Endothelial cell of hepatic sinusoid (primary cell): ENCODE data around the gene KCNQ1.

Experiments
- in situ Hi-C: cut with HindIII; loops from 2 replicates; pipeline ENCODE4 v1.10.0; 2017; ENCODE audit warnings: low sequenced_read_pairs

Gene KCNQ1

GRCh38 chr11:2423157-2424025, 21.4 kb upstream of the KCNQ1 start:
- in situ Hi-C loops, result no loop called here

GRCh38 chr11:2424811-2425495, 19.9 kb upstream of the KCNQ1 start:
- in situ Hi-C loops, result no loop called here

DNA sequence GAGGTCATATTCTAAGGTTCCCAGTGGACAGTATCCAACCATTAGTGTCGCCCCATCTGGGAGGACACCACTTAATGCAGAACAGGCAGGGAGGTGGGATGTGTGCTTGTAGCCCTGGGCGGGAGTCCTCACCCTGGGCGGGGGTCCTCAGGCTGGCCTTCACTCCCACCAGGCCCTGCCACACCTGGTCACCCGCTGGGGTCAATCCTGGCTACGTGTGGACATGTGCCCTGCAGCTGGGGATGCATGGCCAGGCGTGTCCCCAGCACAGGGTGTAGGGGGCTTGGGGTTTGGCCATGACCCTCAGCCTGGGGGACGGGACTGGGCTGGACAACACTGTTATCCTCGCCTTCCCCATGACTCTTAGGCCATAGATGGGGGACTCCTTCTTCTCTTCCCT, 19.3 kb upstream of the KCNQ1 start:
- in situ Hi-C loops, result no loop called here

DNA sequence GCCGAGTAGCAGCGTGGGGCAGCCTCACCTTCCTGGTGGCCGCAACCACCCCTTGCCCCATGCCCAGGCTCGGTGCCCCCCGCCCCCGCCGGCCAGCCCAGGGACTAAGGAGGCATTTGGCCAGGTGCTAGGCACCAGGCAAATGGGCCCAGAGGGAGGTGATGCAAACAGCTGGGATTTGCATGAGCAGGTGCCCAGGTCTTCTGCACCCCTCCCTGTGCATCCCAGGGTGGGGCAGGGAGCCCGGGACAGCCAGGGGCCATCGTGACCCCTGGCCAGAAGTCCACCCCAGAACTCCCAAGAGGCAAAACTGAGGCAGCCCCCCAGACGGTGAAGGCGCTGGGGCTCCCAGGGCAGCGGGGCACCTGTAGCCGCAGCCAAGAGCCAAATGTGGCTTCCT, 18.6 kb upstream of the KCNQ1 start:
- in situ Hi-C loops, result no loop called here

- in situ Hi-C loops, result no loop called here
Measured at GRCh38 chr11:2426826-2427521, 17.8 kb upstream of the KCNQ1 start.

DNA sequence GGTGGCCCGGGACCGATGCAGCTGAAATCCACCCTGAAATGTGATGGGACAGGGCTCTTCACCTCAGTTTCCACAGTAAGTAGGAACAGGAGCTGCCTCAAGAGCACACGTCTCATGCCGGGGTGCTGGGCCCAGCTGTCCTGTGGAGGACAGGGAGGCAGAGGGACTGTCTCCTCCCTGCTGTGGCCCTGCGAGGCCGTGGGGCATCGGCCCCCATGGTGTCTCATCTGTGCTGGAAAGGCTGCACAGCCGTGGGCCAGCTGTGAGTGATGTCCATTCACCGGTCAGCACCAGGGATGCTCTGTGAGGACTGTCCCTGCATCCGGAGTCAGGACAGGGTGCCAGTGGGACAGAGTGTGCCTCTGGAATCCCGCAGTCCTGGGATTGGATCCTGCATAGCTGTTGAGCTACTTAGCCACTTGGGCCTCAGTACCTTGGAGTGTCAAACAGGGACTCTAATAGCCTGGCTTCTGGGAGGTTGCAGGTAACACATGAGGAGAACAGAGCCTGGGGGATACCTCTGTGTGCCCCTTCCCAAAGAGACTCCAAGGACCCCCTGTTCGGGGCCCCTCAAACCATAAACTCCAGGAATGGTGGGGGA, 17.0 kb upstream of the KCNQ1 start:
- in situ Hi-C loops, result no loop called here

DNA sequence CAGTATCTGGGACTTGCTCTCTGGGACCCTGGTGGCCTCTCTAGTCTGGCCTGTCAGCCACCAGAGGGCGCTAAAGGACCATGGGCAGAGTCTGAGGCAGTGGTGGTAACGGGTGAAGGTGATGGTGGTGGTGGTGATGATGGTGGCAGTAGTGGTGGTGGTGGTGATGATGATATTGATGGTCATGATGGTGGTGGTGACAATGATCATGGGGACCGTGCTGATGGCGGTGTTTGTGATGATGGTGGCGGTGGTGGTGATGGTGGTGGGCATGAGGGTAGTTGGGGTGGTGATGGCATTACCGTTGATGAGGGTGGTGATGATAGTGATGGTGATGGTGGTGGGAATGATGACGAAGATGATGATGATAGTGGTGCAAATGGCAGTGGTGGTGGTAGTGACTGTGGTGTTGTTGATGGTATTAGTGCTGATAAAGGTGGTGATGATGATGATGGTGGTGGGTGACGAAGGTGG, 16.4 kb upstream of the KCNQ1 start:
- in situ Hi-C loops, result no loop called here

DNA sequence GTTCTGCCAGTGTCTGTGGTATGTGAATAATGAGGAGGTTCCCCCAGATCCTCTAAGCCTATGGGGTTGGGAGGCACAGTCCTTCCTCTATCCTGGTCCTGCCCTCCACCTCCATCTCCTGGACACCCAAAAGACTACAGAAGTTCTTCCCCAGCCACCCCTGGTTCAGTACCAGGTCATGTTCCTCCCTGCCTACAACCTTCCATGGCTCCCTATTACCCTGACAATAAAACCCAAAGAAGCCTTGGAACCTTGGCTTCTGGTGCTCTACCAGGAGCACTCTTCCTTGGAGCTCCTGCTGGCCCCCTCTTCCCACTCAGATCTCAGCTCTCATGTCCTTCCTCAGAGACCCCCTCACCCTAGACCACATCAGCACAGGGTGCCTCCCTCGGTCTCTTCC, 13.4 kb upstream of the KCNQ1 start:
- in situ Hi-C loops, result loop anchor here (10.0 kb wide), 2 partner anchors 73 to 247 kb away; no protein-coding TSS in a partner anchor

GRCh38 chr11:2432171-2432621, 12.6 kb upstream of the KCNQ1 start:
- in situ Hi-C loops, result loop anchor here (10.0 kb wide), 2 partner anchors 73 to 247 kb away; no protein-coding TSS in a partner anchor

DNA sequence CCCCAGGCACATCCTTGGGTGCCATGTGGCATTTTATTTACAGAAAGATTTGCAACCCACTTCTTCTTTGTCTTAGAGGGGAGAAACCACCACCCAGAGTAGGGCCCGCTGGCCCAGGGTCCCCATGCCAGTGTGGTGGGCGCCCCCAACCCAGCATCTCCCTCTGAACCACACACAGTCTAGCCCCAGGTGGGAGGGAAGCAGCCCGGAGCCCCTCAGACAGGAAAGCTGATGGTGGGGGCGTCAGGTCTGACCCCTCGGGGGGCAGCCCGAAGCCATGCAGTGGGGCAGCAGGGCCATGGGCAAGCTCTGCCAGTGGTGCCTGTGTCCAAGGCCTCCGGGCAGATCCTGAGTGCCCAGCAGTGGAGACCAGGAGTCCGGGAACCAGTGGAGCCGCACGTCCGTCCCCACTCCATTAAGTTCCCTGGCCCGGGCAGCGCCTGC, 12.2 kb upstream of the KCNQ1 start:
- in situ Hi-C loops, result loop anchor here (10.0 kb wide), 2 partner anchors 72 to 248 kb away; no protein-coding TSS in a partner anchor

GRCh38 chr11:2433106-2433925, 11.5 kb upstream of the KCNQ1 start:
- in situ Hi-C loops, result loop anchor here (10.0 kb wide), 2 partner anchors 71 to 249 kb away; no protein-coding TSS in a partner anchor

DNA sequence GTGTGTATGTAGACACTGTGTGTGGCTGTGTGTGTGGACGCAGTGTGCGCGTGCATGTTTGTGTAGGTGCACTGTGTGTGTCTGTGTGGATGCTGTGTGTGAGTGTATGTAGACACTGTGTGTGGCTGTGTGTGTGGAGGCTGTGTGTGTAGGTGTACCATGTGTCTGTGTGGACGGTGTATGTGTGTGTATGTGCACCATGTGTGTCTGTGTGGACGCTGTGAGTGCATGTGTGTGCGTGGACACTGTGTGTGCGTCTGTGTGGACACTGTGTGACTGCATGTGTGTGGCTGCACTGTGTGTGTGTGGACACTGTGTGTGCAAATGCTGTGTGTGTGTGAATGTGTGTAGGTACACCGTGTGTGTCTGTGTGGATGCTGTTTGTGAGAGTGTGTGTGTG, 10.8 kb upstream of the KCNQ1 start:
- in situ Hi-C loops, result loop anchor here (10.0 kb wide), 2 partner anchors 71 to 249 kb away; no protein-coding TSS in a partner anchor

DNA sequence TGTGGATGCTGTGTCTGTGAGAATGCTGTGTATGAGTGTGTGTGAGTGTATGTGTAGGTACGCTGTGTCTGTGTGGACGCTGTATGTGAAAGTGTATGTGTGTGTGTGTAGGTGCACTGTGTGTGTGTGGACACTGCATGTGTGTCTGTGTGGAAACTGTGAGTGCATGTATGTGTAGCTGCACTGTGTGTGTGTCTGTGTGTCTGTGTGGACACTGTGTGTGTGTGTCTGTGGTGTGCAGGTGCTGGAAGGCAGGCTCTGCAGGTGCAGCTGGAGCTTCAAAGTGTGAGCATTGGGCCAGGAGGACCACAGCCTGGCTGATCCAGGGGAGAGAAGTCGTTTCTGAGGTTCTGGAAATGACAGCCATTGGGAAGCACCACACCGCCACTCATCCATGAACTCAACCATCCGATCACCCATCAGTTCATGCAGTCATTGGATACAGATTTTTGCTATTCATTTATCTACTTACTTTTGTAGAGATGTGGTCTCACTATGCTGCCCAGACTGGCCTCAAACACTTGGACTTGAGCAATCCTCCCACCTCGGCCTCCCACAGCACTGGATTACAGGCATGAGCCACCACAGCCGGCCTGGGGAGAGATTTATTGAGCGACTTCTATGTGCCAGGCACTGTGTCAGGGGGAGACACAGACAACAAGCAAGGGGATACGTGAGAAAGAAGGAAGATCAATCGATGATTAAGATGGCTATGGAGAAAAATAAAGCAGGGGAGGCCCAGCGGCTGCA, 10.1 kb upstream of the KCNQ1 start:
- in situ Hi-C loops, result loop anchor here (5.0 to 10.0 kb wide), 3 partner anchors 70 to 250 kb away; no protein-coding TSS in a partner anchor

DNA sequence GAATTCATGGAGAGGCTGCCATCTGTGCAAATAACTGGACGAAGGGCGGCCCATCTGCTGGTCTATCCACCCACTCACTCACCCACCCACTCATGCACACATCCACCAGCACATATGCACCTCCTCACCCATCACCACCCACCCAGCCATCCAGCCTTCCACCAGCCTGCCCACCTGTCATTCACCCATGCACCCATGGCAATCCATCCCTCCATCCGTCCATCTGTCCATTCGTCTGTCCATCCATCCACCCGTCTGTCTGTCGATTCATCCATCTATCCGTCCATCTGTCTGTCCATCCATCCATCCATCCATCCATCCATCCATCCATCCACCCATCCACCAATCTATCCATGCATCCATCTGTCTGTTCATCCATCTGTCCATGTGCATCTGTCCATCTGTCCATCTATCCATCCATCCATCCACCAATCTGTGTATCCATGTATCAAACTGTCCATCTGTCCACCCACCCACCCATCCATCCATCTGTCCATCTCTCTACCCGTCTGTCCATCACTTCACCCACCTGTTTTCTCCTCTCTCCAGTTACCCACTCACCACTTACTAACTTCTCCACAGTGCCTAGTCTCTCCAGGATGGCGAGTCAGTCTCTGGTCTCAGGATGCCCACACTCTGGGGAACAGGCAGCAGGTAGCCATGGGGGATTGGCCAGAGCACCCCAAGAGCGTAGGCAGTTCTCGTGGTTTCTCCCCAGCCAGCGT, 9.4 kb upstream of the KCNQ1 start:
- in situ Hi-C loops, result loop anchor here (5.0 to 10.0 kb wide), 3 partner anchors 69 to 251 kb away; no protein-coding TSS in a partner anchor

- in situ Hi-C loops, result loop anchor here (5.0 to 10.0 kb wide), 3 partner anchors 69 to 251 kb away; no protein-coding TSS in a partner anchor
Measured at GRCh38 chr11:2436013-2436520, 8.7 kb upstream of the KCNQ1 start.

- in situ Hi-C loops, result loop anchor here (5.0 to 10.0 kb wide), 3 partner anchors 68 to 252 kb away; no protein-coding TSS in a partner anchor
Measured at GRCh38 chr11:2436521-2437031, 8.2 kb upstream of the KCNQ1 start.

DNA sequence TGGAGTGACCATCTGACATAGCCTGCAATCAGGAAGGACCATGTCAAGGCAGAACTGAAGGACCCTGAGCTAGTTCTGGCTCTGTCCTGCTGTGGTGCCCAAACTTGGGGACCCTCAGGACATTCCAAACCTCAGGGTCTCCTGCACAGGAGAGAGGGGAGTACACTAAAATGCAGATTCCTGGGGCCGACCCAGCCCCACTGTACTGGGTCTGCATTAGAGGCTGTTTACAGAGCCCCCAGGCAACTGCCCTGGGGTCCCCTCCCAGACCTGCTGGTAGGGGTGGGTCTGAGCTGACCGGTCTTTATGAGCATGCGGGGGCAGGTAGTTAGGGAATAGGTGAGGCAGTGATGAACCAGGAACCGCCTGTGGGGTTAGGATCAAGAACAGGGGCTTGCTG, 7.3 kb upstream of the KCNQ1 start:
- in situ Hi-C loops, result loop anchor here (5.0 to 10.0 kb wide), 3 partner anchors 67 to 253 kb away; no protein-coding TSS in a partner anchor
